HG02610 (cell line): ENCODE data around the gene CTAGE9.
A peak's percentile ranks its signal among the peaks of the same experiment; 100 is the strongest.
"Not testable (repeated sequence)": the region's sequence is repeated elsewhere in the genome, so short reads cannot be mapped to it uniquely, and the experiment has no call there.

Experiments
- ATAC-seq: cut with Tn5 transposase; IDR thresholded peaks from one replicate; pipeline ENCODE4 v1.9.1; 2021; ENCODE audit warnings: mild to moderate bottlenecking, moderate library complexity; ENCODE audit not compliant: unreplicated experiment

Gene CTAGE9

GRCh38 chr6:131728296-131728939, 17.6 kb upstream of the CTAGE9 start:
- ATAC-seq, result no peak

- ATAC-seq, result no peak
These were observed 17.1 kb upstream of the CTAGE9 start for GRCh38 chr6:131727868-131728267.

GRCh38 chr6:131727467-131727866, 16.6 kb upstream of the CTAGE9 start:
- no peak for ATAC-seq

GRCh38 chr6:131724114-131724513, 13.3 kb upstream of the CTAGE9 start:
- ATAC-seq, result no peak

- no peak for ATAC-seq
These were observed 10.3 kb upstream of the CTAGE9 start for GRCh38 chr6:131721161-131721560.

- ATAC-seq, result no peak
These were observed 7.2 kb upstream of the CTAGE9 start for GRCh38 chr6:131717836-131718542.

GRCh38 chr6:131715567-131715966, 4.8 kb upstream of the CTAGE9 start:
- peak; percentile 54 for ATAC-seq

GRCh38 chr6:131703905-131704304, 6.9 kb downstream of the CTAGE9 start:
- ATAC-seq, result not testable (repeated sequence)

- not testable (repeated sequence) for ATAC-seq
These were observed 10.0 kb downstream of the CTAGE9 start for GRCh38 chr6:131700851-131701250.

GRCh38 chr6:131696956-131697355, 13.9 kb downstream of the CTAGE9 start:
- no peak for ATAC-seq

GRCh38 chr6:131694832-131695426, 15.9 kb downstream of the CTAGE9 start:
- peak; percentile 91 for ATAC-seq

- ATAC-seq, result no peak
These were observed 17.4 kb downstream of the CTAGE9 start for GRCh38 chr6:131693384-131693783.

- ATAC-seq, result no peak
These were observed 18.2 kb downstream of the CTAGE9 start for GRCh38 chr6:131692589-131692988.

GRCh38 chr6:131692031-131692430, 18.8 kb downstream of the CTAGE9 start:
- ATAC-seq, result no peak

GRCh38 chr6:131688286-131688685, 22.5 kb downstream of the CTAGE9 start:
- peak; percentile 70 for ATAC-seq

- ATAC-seq, result no peak
These were observed 23.8 kb downstream of the CTAGE9 start for GRCh38 chr6:131687022-131687421.

GRCh38 chr6:131685266-131685780, 25.5 kb downstream of the CTAGE9 start:
- peak; percentile 71 for ATAC-seq

- peak; percentile 72 for ATAC-seq
These were observed 27.3 kb downstream of the CTAGE9 start for GRCh38 chr6:131683479-131683878.

GRCh38 chr6:131682442-131682841, 28.4 kb downstream of the CTAGE9 start:
- no peak for ATAC-seq

- no peak for ATAC-seq
These were observed 29.2 kb downstream of the CTAGE9 start for GRCh38 chr6:131681585-131681984.

GRCh38 chr6:131680868-131681267, 29.9 kb downstream of the CTAGE9 start:
- no peak for ATAC-seq

- ATAC-seq, result no peak
These were observed 32.4 kb downstream of the CTAGE9 start for GRCh38 chr6:131678442-131678841.
